ENCODE data around the gene RNU2-63P.

DNA sequence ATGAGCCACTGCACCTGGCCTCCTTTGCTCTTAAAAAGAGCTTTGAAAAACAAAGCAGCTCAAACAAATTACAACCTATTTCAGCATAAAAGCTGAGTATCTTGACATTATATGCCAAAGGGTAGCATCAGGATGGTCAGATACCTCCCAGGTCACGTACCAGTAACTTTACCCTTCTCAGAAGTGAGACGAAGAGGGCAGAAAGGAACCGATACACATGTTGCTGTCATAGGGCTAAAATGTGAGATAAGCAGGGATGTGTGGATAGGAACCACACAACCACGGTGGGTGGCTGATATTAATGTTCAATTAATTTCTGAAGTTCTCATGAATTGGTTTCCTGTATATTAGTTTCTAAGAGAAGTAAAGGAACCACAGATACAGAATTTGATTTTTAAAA, 12.6 kb upstream of the RNU2-63P start:
- TF ChIP-seq FOXK2 (IDR thresholded peaks at IDR 0.05) (no peak), BHLHE40 (IDR thresholded peaks at IDR 0.05; ENCODE audit: borderline replicate concordance) (no peak), TARDBP (IDR thresholded peaks at IDR 0.05) (no peak), SP1 (IDR thresholded peaks at IDR 0.05) (no peak), FOXM1 (IDR thresholded peaks at IDR 0.05; ENCODE audit: borderline replicate concordance) (no peak), ZNF384 (IDR thresholded peaks at IDR 0.05) (no peak), NFRKB (IDR thresholded peaks at IDR 0.05) (no peak), HDGF (IDR thresholded peaks at IDR 0.05; ENCODE audit: borderline replicate concordance) (no peak), FOXA1 (IDR thresholded peaks at IDR 0.05) (no peak), LEF1 (IDR thresholded peaks at IDR 0.05; ENCODE audit: borderline replicate concordance) (no peak), ARNT (IDR thresholded peaks at IDR 0.05) (no peak), SUZ12 (IDR thresholded peaks at IDR 0.05) (no peak), PKNOX1 (IDR thresholded peaks at IDR 0.05) (no peak), ELF4 (IDR thresholded peaks at IDR 0.05) (no peak)

Data from HEK293T (cell line).